T-helper 17 cell (primary cell): ENCODE measurements around the gene TRAP1. TPM values are rescaled to one million over a fixed set of nuclear protein-coding genes. Genes with fewer than 3 reads are reported as not detected.

ENCODE experiments used
- ATAC-seq: fragments of 150-1000 bp; cut with Tn5 transposase; 2 replicates; pipeline ENCODE4 v1.10.0; 2021; ENCODE audit warnings: mild to moderate bottlenecking, moderate library complexity
- DNase-seq, 3 donors: peaks; one replicate each; pipeline versions ENCODE4 v3.0.0 to v3.0.0-alpha.2; 2020 to 2021
- H3K9me3 ChIP-seq: one replicate; pipeline ENCODE4 v1.7.0; 2013; ENCODE audit warnings: low read length, mild to moderate bottlenecking; ENCODE audit not compliant: control insufficient read depth, poor library complexity, severe bottlenecking
- H3K27ac Mint-ChIP-seq: one replicate; pipeline ENCODE4 v1.8.0; 2022; ENCODE audit warnings: mild to moderate bottlenecking, moderate library complexity, mixed read lengths
- H3K27me3 Mint-ChIP-seq: one replicate; pipeline ENCODE4 v1.8.0; 2022; ENCODE audit warnings: mixed read lengths
- H3K36me3 Mint-ChIP-seq: one replicate; pipeline ENCODE4 v1.8.0; 2022; ENCODE audit warnings: low read depth, mixed read lengths
- H3K4me1 Mint-ChIP-seq: one replicate; pipeline ENCODE4 v1.8.0; 2022; ENCODE audit warnings: mild to moderate bottlenecking, mixed read lengths
- H3K4me3 Mint-ChIP-seq: one replicate; pipeline ENCODE4 v1.8.0; 2022; ENCODE audit warnings: mild to moderate bottlenecking, moderate library complexity, mixed read lengths
- total RNA-seq, 4 donors: library from RNA in 2 of 4; stranded (reverse) in 2 of 4; gene quantifications; one replicate each; pipeline ENCODE4 v1.2.3 and lab custom pipeline; 2022 to 2026

Gene TRAP1
- total RNA-seq, 2 donors from 2014 or later, result 77.2 to 80.4 TPM

DNA sequence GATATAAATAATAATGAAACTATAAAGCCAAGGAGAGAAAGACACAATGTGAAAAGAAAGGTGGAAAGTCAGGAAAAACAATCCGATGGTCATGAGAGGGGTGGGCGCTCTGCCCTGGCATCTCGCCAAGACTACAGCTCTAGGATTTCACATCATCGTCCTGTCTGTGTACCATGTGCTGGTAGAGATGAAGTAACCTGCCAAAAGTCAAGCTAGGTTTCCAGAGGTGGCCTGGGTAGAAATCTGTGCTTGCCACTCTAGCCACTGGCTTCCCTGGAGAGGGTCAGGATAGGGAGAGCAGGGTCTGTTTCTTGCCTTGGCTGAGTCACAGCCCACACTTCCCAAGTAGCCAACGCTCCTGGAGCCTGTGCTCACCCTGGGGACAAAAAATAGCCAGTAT is 31.0 kb upstream of the TRAP1 start:
- Mint-ChIP-seq H3K36me3 (peaks cover 10% of the 10 kb centered on the region), H3K27me3 (no peaks in the 10 kb centered on the region), H3K27ac (peak overlapping the region; percentile 34), H3K4me1 (peaks cover 20% of the 10 kb centered on the region), H3K4me3 (no peak overlapping the region)
- ATAC-seq (no peak), DNase-seq (no peak)
- H3K9me3 ChIP-seq, result no peaks in the 10 kb centered on the region

DNA sequence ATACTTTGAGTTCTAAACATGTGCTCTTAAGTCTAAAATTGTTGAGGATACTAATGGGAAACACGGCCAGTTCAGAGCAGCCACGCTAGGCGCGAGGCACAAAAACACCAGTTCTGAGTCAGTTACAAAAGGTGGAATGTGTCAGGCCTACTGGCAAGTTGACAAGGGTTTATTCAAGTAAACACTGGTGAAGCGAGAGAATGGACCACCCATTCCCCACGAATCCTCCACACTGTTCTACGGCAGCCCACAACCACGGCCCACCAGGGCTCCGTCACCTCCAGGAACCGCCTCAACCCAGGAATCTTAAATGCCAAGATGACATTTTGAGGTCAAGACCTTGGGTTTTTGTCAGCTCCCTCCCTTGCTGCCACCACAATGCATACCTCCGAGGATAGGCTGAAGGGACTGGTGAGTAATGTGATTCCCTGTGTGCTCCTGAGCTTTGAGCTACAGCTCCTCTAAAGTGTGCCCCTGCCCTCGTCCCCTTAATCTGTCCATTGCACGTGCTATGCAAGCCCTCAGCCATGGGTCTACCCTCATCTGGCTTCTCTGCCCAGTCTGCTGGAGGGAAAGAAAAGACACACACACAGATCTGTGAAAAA is 28.5 kb upstream of the TRAP1 start:
- Mint-ChIP-seq H3K27ac (peak overlapping the region; percentile 69), H3K4me1 (peaks cover 16% of the 10 kb centered on the region), H3K4me3 (no peak overlapping the region), H3K36me3 (peaks cover 11% of the 10 kb centered on the region), H3K27me3 (no peaks in the 10 kb centered on the region)
- no peaks in the 10 kb centered on the region for H3K9me3 ChIP-seq
- no peak for DNase-seq
- no peak for ATAC-seq

DNA sequence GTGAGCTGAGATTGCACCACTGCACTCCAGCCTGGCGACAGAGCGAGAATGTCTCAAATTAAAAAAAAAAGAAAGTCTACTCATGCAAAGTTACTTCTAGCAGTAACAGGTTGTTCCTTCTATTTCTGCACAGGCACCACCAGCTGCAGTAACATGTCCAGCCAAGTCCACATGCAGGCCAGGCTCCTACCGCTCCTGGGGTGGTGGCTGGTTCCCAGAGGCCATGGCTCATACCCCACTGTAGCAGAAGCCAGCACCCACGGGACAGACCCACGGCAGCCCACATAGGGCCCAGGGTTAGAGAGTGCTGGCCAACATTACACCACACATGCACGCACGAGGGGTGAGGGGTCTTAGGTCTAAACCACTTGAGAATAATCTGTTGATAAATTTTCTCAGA is 26.7 kb upstream of the TRAP1 start:
- Mint-ChIP-seq H3K27me3 (no peaks in the 10 kb centered on the region), H3K36me3 (peaks cover 11% of the 10 kb centered on the region), H3K4me3 (no peak overlapping the region), H3K27ac (no peak overlapping the region), H3K4me1 (peaks cover 7% of the 10 kb centered on the region)
- H3K9me3 ChIP-seq, result no peaks in the 10 kb centered on the region
- no peak for DNase-seq
- no peak for ATAC-seq

DNA sequence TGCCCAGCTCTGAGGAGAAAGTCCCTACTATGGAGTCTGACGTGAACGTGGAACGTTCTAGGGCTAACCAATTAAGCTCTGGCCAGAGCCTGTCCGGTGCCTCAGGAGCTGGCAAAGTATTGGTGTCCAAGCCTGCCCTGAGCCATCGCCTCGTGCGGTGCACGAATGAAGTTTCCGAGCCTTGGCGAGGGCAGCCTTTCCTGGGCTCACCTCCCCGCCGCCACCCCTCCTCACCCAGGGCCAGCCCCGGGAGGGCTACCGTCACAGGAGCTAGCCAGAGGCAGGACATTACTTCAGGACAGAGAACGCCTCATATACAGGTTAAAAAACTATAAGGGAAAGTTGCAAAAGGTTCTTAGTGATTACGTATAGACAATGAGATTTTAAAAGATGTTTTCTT is 23.6 kb upstream of the TRAP1 start:
- ATAC-seq, result no peak
- no peaks in the 10 kb centered on the region for H3K9me3 ChIP-seq
- no peaks in the 10 kb centered on the region for H3K27me3 Mint-ChIP-seq
- peaks cover 2% of the 10 kb centered on the region for H3K4me1 Mint-ChIP-seq
- H3K4me3 Mint-ChIP-seq, result no peak overlapping the region
- H3K36me3 Mint-ChIP-seq, result peaks cover 12% of the 10 kb centered on the region
- DNase-seq, result no peak
- peak overlapping the region; percentile 79 for H3K27ac Mint-ChIP-seq

DNA sequence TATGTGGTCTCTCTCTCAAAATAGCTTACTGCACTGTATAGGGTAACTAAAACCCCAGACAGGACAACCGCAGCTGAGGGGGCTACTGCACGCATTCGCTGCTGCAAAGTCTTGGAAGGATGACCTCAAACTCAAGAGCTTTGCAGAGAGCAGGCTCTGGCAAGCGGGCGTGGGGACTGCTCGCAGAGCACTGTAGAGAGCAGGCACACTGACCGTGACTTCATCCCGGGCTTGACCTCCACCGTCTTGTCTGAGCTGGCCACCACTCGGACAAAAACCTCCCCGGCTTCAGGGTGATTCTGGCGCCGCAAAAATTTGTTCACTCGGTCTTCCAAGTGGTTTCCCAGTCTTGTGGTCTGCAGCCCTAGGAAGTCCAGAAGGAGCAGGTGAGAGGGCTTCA is 22.9 kb upstream of the TRAP1 start:
- Mint-ChIP-seq H3K4me3 (no peak overlapping the region), H3K4me1 (peaks cover 5% of the 10 kb centered on the region), H3K36me3 (peaks cover 12% of the 10 kb centered on the region), H3K27ac (no peak overlapping the region), H3K27me3 (no peaks in the 10 kb centered on the region)
- H3K9me3 ChIP-seq, result no peaks in the 10 kb centered on the region
- DNase-seq (no peak), ATAC-seq (no peak)

DNA sequence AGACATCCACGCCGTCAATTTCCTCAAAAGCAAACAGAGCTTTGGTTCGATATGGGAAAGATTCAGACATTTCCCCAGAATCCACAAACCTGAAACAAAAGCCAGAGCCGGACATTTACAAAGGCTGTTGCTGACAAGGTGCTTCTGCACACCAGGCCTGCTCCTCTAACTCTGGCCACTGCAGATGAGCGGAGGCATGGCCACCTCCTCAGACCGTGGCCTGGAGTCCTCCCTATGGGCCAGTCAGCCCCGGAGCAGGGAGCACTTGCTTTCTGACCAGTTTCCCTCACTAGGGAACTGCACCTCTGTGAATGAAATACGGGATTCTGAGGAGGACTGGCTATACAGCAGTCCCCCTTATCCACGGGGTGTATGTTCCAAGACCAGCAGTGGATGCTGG is 22.3 kb upstream of the TRAP1 start:
- no peaks in the 10 kb centered on the region for H3K27me3 Mint-ChIP-seq
- H3K36me3 Mint-ChIP-seq, result peaks cover 16% of the 10 kb centered on the region
- no peak for ATAC-seq

DNA sequence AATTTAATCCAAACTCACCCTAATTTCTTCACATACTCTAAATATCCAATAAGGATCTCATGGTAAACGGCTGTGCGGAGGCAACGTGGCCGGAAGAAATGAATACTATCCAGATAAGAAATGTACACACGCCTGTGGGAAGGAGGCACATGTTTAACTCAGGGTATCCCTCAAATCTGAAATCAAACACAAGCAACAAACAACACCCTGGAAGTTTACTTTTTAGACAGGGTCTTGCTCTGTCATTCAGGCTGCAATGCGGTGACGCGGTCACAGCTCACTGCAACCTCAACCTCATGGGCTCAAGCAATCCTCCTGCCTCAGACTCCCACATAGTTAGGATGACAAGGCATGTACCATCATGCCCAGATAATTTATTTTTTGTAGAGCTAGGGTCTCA is 21.2 kb upstream of the TRAP1 start:
- Mint-ChIP-seq H3K27me3 (no peaks in the 10 kb centered on the region), H3K4me3 (no peak overlapping the region), H3K36me3 (peaks cover 16% of the 10 kb centered on the region), H3K27ac (peak overlapping the region; percentile 16), H3K4me1 (peaks cover 9% of the 10 kb centered on the region)
- ATAC-seq (no peak), DNase-seq (no peak)
- H3K9me3 ChIP-seq, result no peaks in the 10 kb centered on the region

More for the DNA sequence above, 22.3 kb upstream of the TRAP1 start:
- Mint-ChIP-seq H3K4me1 (peaks cover 8% of the 10 kb centered on the region), H3K4me3 (no peak overlapping the region), H3K27ac (no peak overlapping the region)
- no peaks in the 10 kb centered on the region for H3K9me3 ChIP-seq
- no peak for DNase-seq

DNA sequence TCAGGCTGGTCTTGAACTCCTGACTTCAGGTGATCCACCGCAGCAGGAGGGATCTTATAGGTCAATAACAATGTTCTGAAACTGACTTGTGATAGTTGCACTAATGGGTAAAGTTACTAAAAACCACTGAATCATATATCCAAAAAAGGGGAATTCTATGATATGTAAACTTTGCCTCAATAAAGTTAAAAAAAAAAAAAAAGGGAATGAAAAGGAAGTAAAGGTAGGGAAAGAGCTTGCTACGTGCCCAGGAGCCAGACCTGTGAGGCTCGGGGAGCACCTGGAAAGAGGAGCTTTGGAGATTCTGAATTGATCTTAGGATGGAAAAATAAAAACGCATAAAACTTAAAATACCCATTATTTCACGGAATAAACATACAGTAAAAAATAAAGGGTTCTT is 20.8 kb upstream of the TRAP1 start:
- H3K4me3 Mint-ChIP-seq, result no peak overlapping the region
- ATAC-seq, result no peak
- DNase-seq, result no peak
- no peaks in the 10 kb centered on the region for H3K27me3 Mint-ChIP-seq
- peaks cover 16% of the 10 kb centered on the region for H3K36me3 Mint-ChIP-seq
- peak overlapping the region; percentile 16 for H3K27ac Mint-ChIP-seq
- H3K9me3 ChIP-seq, result no peaks in the 10 kb centered on the region
- peaks cover 9% of the 10 kb centered on the region for H3K4me1 Mint-ChIP-seq

DNA sequence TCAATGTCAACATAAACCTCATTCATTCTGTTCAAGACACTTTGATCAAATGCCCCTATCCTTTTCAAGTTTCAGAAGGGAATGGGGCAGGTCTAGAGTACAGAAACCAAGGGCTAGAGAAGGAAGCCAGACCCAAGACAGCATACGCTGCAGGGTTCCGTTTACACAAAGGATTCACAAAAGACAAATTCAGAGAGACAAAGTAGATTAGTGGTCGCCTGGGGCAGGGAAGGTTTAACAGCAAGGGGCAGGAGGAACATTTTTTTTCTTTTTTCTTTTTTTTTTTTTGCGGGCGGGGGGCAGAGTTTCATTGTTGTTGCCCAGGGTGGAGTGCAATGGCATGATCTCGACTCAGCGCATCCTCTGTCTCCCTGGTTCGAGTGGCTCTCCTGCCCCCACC is 19.9 kb upstream of the TRAP1 start:
- peaks cover 8% of the 10 kb centered on the region for H3K4me1 Mint-ChIP-seq
- ATAC-seq, result no peak
- no peaks in the 10 kb centered on the region for H3K27me3 Mint-ChIP-seq
- no peak overlapping the region for H3K27ac Mint-ChIP-seq
- H3K9me3 ChIP-seq, result no peaks in the 10 kb centered on the region
- H3K36me3 Mint-ChIP-seq, result peaks cover 14% of the 10 kb centered on the region
- DNase-seq, result no peak
- no peak overlapping the region for H3K4me3 Mint-ChIP-seq

DNA sequence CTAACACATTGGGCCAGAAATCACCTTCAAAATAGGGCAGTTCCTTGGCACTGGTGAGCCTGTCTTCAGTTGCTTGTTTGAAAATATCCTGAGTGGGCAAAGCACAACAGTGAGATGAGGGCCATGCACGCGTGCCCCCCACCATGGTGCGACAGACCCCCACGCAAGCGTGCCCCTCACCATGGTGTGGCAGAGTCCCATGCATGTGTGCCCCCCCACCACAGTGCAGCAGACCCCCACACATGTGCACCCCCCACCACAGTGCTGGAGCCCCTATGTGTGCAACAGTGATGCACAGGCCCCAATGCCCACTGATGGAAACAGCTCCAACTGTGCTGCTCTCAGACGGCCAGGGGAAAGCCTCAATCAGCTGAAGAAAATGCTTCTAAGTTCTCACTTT is 18.8 kb upstream of the TRAP1 start:
- DNase-seq (no peak), ATAC-seq (no peak)
- H3K27ac Mint-ChIP-seq, result peak overlapping the region; percentile 32
- peaks cover 15% of the 10 kb centered on the region for H3K36me3 Mint-ChIP-seq
- no peaks in the 10 kb centered on the region for H3K9me3 ChIP-seq
- no peaks in the 10 kb centered on the region for H3K27me3 Mint-ChIP-seq
- no peak overlapping the region for H3K4me3 Mint-ChIP-seq
- peaks cover 10% of the 10 kb centered on the region for H3K4me1 Mint-ChIP-seq

DNA sequence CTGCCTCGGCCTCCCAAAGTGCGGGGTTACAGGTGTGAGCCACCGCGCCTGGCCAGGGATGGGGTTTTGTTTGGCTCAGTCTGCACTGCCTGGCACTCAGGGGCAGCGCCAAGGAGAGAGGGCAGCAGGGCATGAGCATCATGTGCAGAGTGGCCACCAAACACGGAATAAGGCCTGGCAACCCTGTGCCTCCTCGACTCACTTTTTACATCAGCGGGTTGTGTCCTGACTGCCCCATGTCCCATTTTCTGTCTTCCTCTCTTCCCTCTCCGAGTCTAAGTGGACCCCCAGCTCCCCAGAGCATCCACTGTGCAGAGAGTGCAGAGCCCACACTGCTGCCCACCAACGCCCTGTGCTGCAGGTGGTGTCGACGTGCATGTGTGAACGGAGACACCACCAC is 18.2 kb upstream of the TRAP1 start:
- Mint-ChIP-seq H3K27ac (no peak overlapping the region), H3K36me3 (peaks cover 15% of the 10 kb centered on the region), H3K27me3 (no peaks in the 10 kb centered on the region), H3K4me3 (no peak overlapping the region), H3K4me1 (peaks cover 11% of the 10 kb centered on the region)
- H3K9me3 ChIP-seq, result no peaks in the 10 kb centered on the region
- no peak for ATAC-seq
- DNase-seq, result no peak

DNA sequence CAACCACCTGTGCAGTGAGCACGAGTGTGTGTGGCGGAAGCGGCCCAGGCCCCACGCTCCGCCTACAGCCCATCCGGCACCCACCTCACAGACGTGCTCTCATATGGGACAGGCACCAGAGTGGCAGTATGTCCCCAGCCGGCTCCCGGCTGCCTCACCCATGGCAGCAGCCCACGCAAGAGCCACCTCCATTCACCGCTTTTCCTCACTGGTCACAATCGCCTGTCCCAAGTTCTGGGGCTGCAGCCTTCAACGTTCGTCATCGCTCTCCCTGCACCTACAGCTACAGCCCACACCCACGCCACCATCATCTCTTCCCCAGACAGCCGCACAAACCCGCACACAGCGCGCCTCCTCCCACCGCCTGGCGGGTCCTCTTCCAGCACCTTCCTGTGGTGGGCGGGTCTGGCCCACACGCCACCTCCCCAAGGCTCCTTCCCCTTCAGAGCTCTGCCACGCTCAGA is 17.5 kb upstream of the TRAP1 start:
- no peaks in the 10 kb centered on the region for H3K27me3 Mint-ChIP-seq
- peak overlapping the region; percentile 55 for H3K4me3 Mint-ChIP-seq
- no peak overlapping the region for H3K27ac Mint-ChIP-seq
- H3K9me3 ChIP-seq, result no peaks in the 10 kb centered on the region
- DNase-seq (no peak), ATAC-seq (no peak)
- H3K36me3 Mint-ChIP-seq, result peaks cover 19% of the 10 kb centered on the region
- H3K4me1 Mint-ChIP-seq, result peaks cover 15% of the 10 kb centered on the region

DNA sequence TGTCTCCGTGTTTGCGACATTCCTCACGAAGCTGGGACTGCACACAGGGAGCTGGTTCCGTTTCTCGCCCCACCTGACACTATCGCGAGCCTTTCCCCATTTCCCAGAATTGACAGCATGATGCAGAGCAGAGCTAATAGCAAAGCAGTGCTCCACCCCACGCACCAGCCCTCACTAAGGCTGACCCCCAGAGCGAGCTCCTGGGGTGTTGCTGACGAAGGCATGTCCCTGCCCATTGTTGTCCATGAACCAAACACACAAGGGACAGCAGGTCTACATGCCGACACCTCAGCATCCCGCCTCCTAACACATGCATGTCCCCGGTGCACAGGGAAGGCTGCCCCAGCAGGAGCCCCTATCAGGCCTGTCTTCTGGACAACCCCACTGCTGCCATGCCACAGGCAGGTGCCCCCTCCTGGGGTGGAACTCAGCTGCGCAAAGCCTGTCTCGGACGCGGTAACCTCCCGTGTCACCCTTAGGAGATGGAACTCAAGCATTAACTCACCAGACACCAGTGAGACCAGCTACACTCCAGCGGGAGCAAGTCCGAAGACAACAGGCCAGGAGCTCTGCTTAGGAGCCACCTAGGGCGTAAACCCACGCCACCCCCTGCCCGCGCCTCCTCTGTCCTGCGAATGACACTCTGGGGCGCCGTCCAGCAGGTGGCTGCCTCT is 16.9 kb upstream of the TRAP1 start:
- no peak overlapping the region for H3K27ac Mint-ChIP-seq
- ATAC-seq (no peak), DNase-seq (no peak)
- peaks cover 16% of the 10 kb centered on the region for H3K4me1 Mint-ChIP-seq
- no peaks in the 10 kb centered on the region for H3K9me3 ChIP-seq
- H3K36me3 Mint-ChIP-seq, result peaks cover 17% of the 10 kb centered on the region
- no peaks in the 10 kb centered on the region for H3K27me3 Mint-ChIP-seq
- no peak overlapping the region for H3K4me3 Mint-ChIP-seq

DNA sequence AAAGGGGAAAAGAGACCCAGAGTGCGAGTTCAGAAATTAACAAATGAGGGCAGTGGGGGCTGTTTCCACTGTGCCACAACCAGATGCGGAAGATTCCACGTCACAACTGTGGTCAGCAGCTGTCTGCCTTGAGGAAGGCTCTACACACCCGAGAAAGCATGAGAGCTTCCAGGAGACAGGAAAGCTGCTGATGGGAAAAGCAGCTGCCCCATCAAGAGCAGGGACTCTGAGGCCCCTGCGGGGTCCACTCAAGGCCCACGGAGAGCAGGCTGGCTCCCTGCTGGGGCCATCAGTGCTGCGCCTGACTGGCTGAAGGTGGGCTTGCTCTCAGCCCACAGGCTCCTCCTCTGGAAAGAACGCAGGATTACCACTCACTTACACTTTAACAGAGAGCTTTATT is 14.8 kb upstream of the TRAP1 start:
- no peak for DNase-seq

More for the DNA sequence above, 14.8 kb upstream of the TRAP1 start:
- no peak overlapping the region for H3K4me3 Mint-ChIP-seq
- no peaks in the 10 kb centered on the region for H3K27me3 Mint-ChIP-seq
- no peak overlapping the region for H3K27ac Mint-ChIP-seq
- H3K36me3 Mint-ChIP-seq, result peaks cover 15% of the 10 kb centered on the region
- ATAC-seq, result no peak
- no peaks in the 10 kb centered on the region for H3K9me3 ChIP-seq
- H3K4me1 Mint-ChIP-seq, result peaks cover 16% of the 10 kb centered on the region
